ENCODE results near the gene RYR3.

GRCh38 chr15:33535135-33535534 is 224.4 kb downstream of the RYR3 start:
- TF ChIP-seq CTCF (IDR thresholded peaks at IDR 0.05; ENCODE audit: insufficient read depth, low read depth, low read length): no peak
- no peak for TF ChIP-seq EZH2 (IDR thresholded peaks at IDR 0.05; ENCODE audit: insufficient read depth, low read length)

Measured in astrocyte (in vitro differentiated cells and primary cell).